GM19099 (cell line): ENCODE data around the gene SNCA.

Source experiments
- POLR2A ChIP-seq: IDR thresholded peaks from 3 replicates; pipeline ENCODE4 v1.6.1; 2011; ENCODE audit warnings: low read depth; ENCODE audit not compliant: insufficient read length; ENCODE audit errors: extremely low read depth

The SNCA gene

GRCh38 chr4:89712827-89713226 is 124.1 kb downstream of the SNCA start:
- no peak for TF ChIP-seq POLR2A

GRCh38 chr4:89712141-89712540 is 124.8 kb downstream of the SNCA start:
- no peak for TF ChIP-seq POLR2A

- no peak for TF ChIP-seq POLR2A
These were observed 128.0 kb downstream of the SNCA start for GRCh38 chr4:89708903-89709421.

GRCh38 chr4:89707467-89707866 is 129.5 kb downstream of the SNCA start:
- TF ChIP-seq POLR2A = no peak

GRCh38 chr4:89704651-89705395 is 132.1 kb downstream of the SNCA start:
- no peak for TF ChIP-seq POLR2A

- no peak for TF ChIP-seq POLR2A
These were observed 133.0 kb downstream of the SNCA start for GRCh38 chr4:89703829-89704590.

- no peak for TF ChIP-seq POLR2A
These were observed 136.1 kb downstream of the SNCA start for GRCh38 chr4:89700766-89701423.

DNA sequence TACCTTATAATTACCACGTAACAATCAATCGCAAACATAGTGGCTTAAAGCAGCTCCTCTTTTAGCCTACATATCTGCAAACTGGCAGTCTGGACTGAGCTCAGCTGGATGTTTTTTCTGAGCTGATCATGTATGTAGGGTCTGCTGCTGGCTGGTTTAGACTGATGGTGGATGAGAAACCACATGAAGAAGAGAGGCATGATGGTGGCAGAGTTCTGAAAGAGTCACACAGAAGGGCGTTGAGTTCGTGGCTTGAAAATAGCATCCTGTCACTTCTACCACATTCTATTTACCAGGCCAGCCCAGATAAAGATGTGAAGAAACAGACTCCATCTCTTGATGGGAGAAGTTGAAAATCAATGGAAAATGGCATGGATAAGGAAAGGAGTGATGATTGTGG is 151.3 kb downstream of the SNCA start:
- TF ChIP-seq POLR2A = no peak

DNA sequence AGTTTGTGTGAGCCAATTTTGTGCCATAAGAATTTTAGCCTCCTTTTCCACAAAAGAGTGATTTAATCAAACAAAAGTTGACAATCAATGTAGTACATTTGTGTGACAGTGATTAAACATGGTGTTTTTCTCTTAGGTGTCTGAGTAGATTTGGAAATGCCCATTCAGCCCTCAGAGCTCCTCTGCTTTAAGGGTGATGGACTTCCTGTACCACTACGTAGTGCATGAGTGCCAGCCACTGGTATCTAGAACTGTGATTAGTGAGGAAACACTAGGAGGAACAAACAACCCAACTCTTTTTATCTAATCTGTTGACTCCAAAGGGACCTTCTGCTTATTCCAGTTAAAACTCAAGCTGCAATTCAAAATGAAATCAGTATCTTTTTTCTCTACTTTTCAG is 151.7 kb downstream of the SNCA start:
- no peak for TF ChIP-seq POLR2A

DNA sequence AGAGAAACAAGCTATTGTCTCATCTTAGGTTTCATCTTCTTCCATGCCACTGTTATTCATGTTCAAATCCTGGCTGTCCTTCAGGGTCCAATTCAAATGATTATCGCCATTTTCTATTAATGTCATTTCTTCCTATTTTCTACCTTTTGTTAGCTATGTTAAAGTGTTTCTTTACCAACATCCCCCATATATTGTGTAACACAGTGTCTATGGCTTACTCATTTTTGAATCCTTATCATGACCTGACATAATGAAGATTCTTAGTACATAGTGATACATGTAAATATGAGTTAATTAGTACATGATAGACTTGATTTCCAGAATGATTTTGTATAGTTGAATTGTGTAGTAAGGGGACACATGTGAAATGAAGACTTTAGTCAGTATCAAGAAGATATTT is 152.4 kb downstream of the SNCA start:
- no peak for TF ChIP-seq POLR2A

DNA sequence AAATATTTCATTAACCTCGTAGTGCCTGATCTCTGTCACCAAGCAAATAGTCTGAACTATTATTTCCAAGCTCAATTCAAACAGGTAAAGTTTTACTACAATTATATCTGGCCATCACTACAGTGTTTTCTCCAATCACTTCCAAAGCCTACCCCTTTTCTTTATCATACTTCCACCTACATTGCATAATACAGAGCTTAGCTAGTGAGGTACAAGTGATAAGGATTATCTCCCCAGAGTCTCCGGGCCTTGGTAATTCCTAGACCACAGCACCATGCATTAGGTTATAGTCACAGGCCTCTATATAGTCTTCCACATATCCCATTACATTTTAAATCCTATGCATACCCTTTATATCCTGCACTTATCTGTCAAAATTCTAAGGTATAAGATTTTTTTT is 154.2 kb downstream of the SNCA start:
- TF ChIP-seq POLR2A = no peak

DNA sequence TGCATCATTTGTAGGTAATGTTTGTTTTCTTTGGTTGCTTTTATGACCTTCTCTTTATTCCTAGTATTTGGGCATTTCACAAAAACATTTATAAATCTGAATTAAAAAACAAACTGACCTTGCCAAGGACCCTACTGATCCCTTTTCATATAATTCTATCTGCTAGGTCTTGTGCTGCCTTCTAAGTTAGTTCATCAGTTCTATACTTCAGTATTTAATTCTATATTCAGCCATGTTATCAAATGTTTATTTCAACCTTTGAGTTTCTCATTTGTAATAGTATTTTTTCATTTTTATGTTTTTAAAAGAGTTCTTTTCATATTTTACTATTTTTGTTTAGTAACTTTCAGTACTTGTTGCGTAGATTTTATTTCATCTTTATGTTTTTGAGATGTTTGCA is 155.3 kb downstream of the SNCA start:
- no peak for TF ChIP-seq POLR2A

- no peak for TF ChIP-seq POLR2A
These were observed 155.7 kb downstream of the SNCA start for GRCh38 chr4:89681219-89681618.

GRCh38 chr4:89674876-89675459 is 162.0 kb downstream of the SNCA start:
- TF ChIP-seq POLR2A = no peak
